Stimulated activated naive CD8-positive, alpha-beta T cell treated with anti-CD3 and anti-CD28 coated beads, Interleukin-15, Interleukin-2, amounts not matched to agents 100 ng/mL and 50 ng/mL, for 24 hours (primary cell): ENCODE results near the gene MFAP1.
A peak's percentile ranks its signal among the peaks of the same experiment; 100 is the strongest.
"Not testable (repeated sequence)": the region's sequence is repeated elsewhere in the genome, so short reads cannot be mapped to it uniquely, and the experiment has no call there.

Experiments
- H3K27ac Mint-ChIP-seq: one replicate; pipeline ENCODE4 v1.8.0; 2021; ENCODE audit warnings: mild to moderate bottlenecking, mixed read lengths
- H3K27me3 Mint-ChIP-seq: one replicate; pipeline ENCODE4 v1.8.0; 2021; ENCODE audit warnings: mixed read lengths
- H3K36me3 Mint-ChIP-seq: one replicate; pipeline ENCODE4 v1.8.0; 2021; ENCODE audit warnings: low read depth, mixed read lengths
- H3K4me1 Mint-ChIP-seq: one replicate; pipeline ENCODE4 v1.8.0; 2021; ENCODE audit warnings: low read depth, mixed read lengths
- H3K4me3 Mint-ChIP-seq: one replicate; pipeline ENCODE4 v1.8.0; 2021; ENCODE audit warnings: mild to moderate bottlenecking, mixed read lengths
- H3K9me3 Mint-ChIP-seq: one replicate; pipeline ENCODE4 v1.8.0; 2021; ENCODE audit warnings: mixed read lengths

The MFAP1 gene, protein sequence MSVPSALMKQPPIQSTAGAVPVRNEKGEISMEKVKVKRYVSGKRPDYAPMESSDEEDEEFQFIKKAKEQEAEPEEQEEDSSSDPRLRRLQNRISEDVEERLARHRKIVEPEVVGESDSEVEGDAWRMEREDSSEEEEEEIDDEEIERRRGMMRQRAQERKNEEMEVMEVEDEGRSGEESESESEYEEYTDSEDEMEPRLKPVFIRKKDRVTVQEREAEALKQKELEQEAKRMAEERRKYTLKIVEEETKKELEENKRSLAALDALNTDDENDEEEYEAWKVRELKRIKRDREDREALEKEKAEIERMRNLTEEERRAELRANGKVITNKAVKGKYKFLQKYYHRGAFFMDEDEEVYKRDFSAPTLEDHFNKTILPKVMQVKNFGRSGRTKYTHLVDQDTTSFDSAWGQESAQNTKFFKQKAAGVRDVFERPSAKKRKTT

DNA sequence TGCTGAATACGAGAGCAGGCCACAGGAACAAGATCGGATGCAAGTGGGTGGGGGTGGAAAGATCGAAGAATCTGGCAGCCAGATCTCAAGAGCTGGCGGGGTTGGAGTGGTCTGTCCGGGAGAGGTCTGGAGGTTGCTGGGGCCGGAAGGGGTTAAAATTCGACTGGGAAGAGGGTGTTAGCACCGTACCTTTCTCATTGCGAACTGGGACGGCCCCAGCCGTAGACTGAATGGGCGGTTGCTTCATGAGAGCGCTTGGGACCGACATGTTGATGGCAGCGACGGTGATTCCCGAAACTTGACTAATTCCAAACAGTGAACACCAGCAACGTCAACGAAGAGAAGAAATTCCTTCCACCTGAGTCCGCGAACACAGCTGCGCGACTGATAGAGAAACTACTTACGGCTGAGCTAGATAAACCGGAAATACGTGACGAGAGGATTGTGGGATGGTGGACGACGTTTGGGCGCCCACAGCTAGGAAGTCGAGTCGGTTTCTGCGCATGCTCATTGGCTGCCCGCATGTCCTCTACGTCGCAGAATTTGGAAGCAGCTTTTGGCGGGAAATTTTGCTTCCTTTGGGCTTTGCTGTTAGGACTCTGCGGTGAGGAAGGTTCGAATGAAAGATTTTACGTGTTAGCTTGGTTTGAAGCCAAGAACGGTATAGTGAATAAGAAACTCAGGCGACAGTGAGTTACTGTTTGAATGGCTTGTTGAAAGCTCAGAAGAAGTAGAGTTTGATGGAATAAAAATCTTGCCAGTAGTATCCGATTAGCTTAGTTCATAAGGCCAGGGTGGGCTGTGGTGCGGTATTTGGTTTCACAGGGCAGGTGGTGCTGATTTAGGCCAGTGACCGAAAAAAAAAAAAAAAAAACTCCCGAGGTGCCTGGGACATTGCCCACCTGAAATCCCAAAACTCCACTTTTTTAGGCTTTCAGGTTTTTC lies at the start of gene MFAP1:
Gene MFAP1, minus strand, starts transcription at position 389 of the 945 bp plus-strand sequence. Its CDS starts 121 bp downstream, at position 268.
- Mint-ChIP-seq H3K4me3 (peak within 1 kb of the TSS; percentile 98), H3K4me1 (peaks cover 69% of the 10 kb centered on the region), H3K36me3 (peaks cover 42% of the 10 kb centered on the region), H3K27ac (peak within 1 kb of the TSS; percentile 98), H3K9me3 (peaks cover 4% of the 10 kb centered on the region), H3K27me3 (no peaks in the 10 kb centered on the region)

DNA sequence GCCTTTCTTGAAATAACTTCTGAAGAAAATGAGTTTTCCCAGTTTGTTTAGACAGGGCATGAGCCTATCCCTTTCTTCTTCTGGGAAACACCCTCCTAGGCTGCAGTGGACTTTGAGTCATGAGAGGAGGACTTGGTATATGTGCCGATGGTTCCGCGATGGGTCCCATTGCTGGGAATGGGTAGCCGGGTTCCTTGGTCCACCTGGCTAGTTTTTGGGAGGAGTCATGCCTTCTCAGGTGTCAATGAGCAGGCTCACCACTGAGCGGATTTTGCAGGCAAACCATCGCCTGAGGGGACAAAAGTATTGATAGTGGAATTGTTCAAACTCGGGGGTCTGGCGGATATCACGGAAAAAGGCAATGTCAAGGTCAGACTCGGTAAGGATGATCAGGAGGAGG lies 49.2 kb upstream of the MFAP1 start:
- no peak overlapping the region for H3K4me3 Mint-ChIP-seq

DNA sequence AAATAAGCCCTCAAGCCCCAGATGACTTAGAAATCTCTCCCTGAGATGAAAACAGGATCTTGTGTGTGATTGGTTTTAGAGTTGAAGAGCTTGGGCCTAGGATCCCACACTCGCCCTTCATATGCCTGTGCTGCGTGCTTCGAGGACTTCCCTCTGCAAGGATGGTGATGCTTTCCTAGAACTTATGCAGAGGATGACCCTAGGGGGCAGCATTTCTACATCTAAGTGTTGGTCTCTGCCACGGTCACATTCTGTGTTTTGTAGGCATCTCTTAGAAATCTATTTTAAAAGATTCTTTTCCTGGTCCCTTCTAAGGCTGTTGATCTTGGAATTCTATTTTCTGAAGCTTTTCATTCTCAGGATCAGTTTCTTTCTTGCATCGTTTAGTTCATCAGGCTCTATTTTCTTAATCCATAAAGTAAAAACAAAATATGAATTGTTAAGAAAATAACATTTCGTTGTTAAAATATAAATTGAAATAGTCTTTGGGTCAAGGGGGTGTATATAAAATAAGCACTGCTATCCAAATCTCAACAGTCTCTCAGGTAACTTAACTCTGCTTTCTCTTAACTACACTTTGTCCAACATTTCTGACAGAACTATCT lies 48.0 kb upstream of the MFAP1 start:
- H3K4me1 Mint-ChIP-seq = no peaks in the 10 kb centered on the region
- H3K4me3 Mint-ChIP-seq = no peak overlapping the region
- no peak overlapping the region for H3K27ac Mint-ChIP-seq
- H3K36me3 Mint-ChIP-seq = peaks cover 68% of the 10 kb centered on the region
- no peaks in the 10 kb centered on the region for H3K27me3 Mint-ChIP-seq
- no peaks in the 10 kb centered on the region for H3K9me3 Mint-ChIP-seq

More for the DNA sequence above, 49.2 kb upstream of the MFAP1 start:
- no peaks in the 10 kb centered on the region for H3K4me1 Mint-ChIP-seq
- no peaks in the 10 kb centered on the region for H3K27me3 Mint-ChIP-seq
- peaks cover 64% of the 10 kb centered on the region for H3K36me3 Mint-ChIP-seq
- H3K27ac Mint-ChIP-seq = no peak overlapping the region
- H3K9me3 Mint-ChIP-seq = no peaks in the 10 kb centered on the region

DNA sequence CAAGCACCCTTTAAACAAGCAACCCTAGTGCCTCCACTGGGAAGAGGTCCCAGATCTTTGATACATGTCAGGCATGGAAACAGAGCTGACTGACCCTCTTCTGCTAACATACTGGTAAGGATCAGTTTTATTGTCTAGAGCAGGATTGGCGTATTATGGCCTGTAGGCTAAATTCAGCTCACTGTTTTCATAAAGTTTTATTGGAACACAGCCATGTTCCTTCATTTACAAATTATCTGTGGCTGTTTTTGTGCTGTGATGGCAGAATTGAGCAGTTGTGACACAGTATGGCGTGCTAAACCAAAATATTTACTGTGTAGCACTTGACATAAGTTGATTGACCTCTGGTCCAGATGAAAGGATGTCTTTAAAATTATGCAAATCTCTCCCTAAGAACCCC lies 47.3 kb upstream of the MFAP1 start:
- Mint-ChIP-seq H3K27me3 (no peaks in the 10 kb centered on the region), H3K4me1 (no peaks in the 10 kb centered on the region), H3K9me3 (no peaks in the 10 kb centered on the region), H3K4me3 (no peak overlapping the region), H3K36me3 (peaks cover 71% of the 10 kb centered on the region), H3K27ac (no peak overlapping the region)

DNA sequence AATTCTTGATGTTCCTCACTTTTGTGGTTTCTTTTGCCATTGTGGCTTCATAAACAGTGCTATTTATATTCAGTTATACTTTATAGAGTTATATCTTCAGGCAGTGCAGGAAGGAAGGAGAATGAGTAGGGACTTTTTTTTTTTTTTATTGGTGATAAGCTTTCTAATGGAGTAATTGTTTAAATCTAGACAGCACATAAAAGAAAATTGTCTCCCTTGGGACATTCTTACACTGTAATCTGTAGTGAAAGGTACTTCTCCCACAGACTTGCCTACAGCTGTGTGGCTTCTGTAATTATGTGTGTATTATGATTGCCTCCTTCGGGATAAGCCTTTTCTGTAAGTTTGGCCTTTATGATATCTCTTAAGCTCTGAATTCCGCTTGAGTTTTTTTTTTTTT lies 43.9 kb upstream of the MFAP1 start:
- no peaks in the 10 kb centered on the region for H3K27me3 Mint-ChIP-seq
- H3K36me3 Mint-ChIP-seq = peaks cover 73% of the 10 kb centered on the region

DNA sequence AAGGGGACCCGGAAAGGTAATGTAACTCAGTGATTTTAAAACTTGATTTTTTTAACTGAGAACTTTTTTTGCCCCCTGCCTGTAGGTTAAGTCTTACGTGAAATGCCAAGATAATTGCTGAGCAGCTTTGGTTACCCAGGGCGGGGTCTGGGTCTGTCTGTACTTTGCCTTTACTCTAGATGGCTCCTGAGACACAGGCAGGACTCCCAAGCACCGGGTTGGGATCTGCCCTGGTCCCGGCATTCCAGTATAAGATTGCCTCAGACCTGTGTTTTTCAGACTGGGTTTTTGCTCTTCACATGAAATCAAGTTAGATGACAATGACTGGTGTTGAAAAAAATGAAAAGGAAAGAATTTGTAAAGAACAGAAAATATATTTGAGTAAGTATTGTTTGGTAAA lies 42.6 kb upstream of the MFAP1 start:
- no peak overlapping the region for H3K4me3 Mint-ChIP-seq
- H3K36me3 Mint-ChIP-seq = peaks cover 66% of the 10 kb centered on the region
- no peaks in the 10 kb centered on the region for H3K27me3 Mint-ChIP-seq
- H3K4me1 Mint-ChIP-seq = no peaks in the 10 kb centered on the region
- no peak overlapping the region for H3K27ac Mint-ChIP-seq
- no peaks in the 10 kb centered on the region for H3K9me3 Mint-ChIP-seq

More for the DNA sequence above, 43.9 kb upstream of the MFAP1 start:
- H3K4me1 Mint-ChIP-seq = no peaks in the 10 kb centered on the region
- H3K4me3 Mint-ChIP-seq = no peak overlapping the region
- no peak overlapping the region for H3K27ac Mint-ChIP-seq
- H3K9me3 Mint-ChIP-seq = no peaks in the 10 kb centered on the region

DNA sequence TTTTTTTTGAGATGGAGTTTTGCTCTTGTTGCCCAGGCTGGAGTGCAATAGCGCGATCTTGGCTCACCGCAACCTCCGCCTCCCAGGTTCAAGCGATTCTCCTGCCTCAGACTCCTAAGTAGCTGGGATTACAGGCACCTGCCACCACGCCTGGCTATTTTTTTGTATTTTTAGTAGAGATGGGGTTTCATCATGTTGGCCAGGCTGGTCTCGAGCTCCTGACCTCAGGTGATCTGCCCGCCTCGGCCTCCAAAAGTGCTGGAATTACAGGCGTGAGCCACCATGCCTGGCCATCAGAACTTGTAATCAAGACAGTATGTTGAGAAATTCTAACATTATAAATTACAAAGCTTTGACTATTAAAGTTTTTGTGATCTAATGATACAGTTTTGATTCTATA lies 42.1 kb upstream of the MFAP1 start:
- H3K27ac Mint-ChIP-seq, H3K9me3 Mint-ChIP-seq, H3K27me3 Mint-ChIP-seq, H3K4me1 Mint-ChIP-seq, H3K4me3 Mint-ChIP-seq: not testable (repeated sequence)
- peaks cover 67% of the 10 kb centered on the region for H3K36me3 Mint-ChIP-seq

DNA sequence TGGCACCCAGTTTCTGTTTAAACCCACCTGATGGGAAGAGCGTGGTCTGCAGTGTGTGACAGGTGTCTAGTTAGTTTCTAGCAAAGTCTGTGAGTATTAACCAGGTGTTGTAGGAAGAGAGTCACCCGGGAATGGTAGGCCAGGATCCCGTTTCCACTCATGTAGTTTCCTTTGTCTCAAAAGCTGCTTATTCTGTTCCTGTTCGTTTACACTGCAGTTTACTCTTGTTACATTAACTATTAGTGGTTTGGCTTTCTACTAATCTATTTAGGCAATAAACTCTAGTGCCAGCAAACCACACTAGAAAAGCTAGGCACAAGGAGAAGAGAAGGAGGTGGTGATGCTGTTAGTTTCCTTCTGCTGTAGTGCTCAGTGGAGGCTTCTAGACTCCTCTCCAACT lies 35.1 kb upstream of the MFAP1 start:
- peaks cover 75% of the 10 kb centered on the region for H3K36me3 Mint-ChIP-seq
- H3K9me3 Mint-ChIP-seq = no peaks in the 10 kb centered on the region
- no peak overlapping the region for H3K4me3 Mint-ChIP-seq
- no peaks in the 10 kb centered on the region for H3K4me1 Mint-ChIP-seq
- no peaks in the 10 kb centered on the region for H3K27me3 Mint-ChIP-seq
- H3K27ac Mint-ChIP-seq = no peak overlapping the region

DNA sequence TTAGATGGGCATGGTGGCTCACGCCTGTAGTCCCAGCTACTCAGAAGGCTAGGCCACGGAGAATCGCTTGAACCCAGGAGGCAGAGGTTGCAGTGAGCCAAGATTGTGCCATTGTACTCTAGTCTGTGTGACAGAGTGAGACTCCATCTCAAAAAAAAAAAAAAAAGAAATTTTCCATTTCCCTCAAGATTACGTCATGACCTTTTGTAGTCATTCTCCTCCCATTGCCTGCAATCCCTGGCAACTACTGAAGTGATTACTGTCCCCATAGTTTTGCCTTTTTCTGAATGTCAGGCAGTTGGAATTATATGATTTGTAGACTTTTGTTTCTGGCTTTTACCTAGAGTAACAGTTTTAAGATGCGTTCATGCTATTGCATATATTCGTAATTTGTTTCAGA lies 30.3 kb upstream of the MFAP1 start:
- Mint-ChIP-seq H3K9me3 (no peaks in the 10 kb centered on the region), H3K4me1 (no peaks in the 10 kb centered on the region), H3K4me3 (no peak overlapping the region), H3K27me3 (no peaks in the 10 kb centered on the region), H3K36me3 (peaks cover 74% of the 10 kb centered on the region), H3K27ac (no peak overlapping the region)

DNA sequence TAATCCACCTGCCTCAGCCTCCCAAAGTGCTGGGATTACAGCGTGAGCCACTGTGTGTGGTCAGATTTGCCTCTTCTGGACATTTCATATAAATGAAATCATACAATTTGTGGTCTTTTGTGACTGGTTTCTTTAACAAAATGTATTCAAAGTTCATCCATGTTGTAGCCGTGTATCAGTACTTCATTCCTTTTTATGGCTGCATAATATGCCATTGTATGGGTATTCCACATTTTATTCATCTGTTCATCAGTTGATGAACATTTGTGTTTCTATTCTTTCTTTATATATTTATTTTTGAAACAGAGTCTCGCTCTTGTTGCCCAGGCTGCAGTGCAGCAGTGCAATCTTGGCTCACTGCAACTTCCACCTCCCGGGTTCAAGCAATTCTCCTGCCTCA lies 28.1 kb upstream of the MFAP1 start:
- Mint-ChIP-seq H3K4me3 (no peak overlapping the region), H3K9me3 (no peaks in the 10 kb centered on the region), H3K27me3 (no peaks in the 10 kb centered on the region), H3K36me3 (peaks cover 71% of the 10 kb centered on the region), H3K27ac (no peak overlapping the region), H3K4me1 (no peaks in the 10 kb centered on the region)

DNA sequence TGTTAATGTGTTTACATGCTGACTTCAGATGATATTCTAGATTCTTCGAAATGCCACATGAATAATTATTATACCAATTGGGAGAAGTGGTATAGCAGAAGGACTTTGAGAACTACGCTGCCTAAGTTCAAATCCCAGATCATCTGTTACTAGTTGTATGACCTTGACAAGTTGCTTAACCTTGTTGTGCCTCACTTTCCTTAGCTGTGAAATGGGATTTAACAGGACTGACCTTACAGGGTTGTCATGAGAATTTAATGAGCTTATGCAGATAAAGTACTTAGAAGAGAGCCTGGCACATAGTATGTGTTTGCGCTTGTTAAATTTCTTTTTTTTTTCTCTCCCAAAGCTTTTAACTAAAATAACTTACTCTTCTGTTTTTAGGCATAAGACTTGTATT lies 26.8 kb upstream of the MFAP1 start:
- Mint-ChIP-seq H3K9me3 (no peaks in the 10 kb centered on the region), H3K27ac (no peak overlapping the region), H3K36me3 (peaks cover 62% of the 10 kb centered on the region), H3K4me3 (no peak overlapping the region), H3K27me3 (no peaks in the 10 kb centered on the region), H3K4me1 (no peaks in the 10 kb centered on the region)

DNA sequence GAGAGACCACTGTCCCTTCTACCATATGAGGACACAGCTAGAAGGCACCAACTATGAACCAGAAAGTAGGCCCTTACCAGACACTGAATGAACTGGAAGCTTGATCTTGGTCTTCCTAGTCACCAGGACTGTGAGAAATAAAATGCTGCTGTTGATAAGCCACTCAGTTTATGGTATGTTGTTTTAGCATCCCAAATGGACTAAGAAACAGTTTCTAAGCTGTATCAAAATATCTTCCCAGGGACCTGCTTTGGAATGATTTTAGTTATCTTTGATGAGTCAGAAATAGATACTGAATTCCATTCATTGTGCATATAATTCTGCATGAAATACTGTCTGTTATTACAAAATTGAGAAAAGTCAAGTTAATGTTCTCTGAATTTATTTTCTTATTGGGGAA lies 20.9 kb upstream of the MFAP1 start:
- Mint-ChIP-seq H3K4me1 (no peaks in the 10 kb centered on the region), H3K27me3 (no peaks in the 10 kb centered on the region), H3K4me3 (no peak overlapping the region), H3K27ac (no peak overlapping the region), H3K36me3 (peaks cover 50% of the 10 kb centered on the region), H3K9me3 (no peaks in the 10 kb centered on the region)

DNA sequence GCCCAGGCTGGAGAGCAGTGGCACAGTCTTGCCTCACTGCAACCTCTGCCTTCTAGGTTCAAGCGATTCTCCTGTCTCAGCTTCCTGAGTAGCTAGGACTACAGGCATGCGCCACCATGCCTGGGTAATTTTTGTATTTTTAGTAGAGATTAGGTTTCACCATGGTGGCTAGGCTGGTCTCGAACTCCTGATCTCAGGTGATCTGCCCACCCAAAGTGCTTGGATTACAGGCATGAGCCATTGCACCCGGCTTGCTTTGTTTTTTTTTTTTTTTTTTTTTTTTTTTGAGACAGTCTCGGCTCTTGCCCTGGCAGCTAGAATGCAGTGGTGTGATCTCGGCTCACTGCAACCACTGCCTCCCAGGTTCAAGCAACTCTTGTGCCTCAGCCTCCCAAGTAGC lies 8.0 kb upstream of the MFAP1 start:
- H3K9me3 Mint-ChIP-seq, H3K27ac Mint-ChIP-seq, H3K4me3 Mint-ChIP-seq, H3K27me3 Mint-ChIP-seq: not testable (repeated sequence)
- H3K4me1 Mint-ChIP-seq = peaks cover 37% of the 10 kb centered on the region
- H3K36me3 Mint-ChIP-seq = peaks cover 67% of the 10 kb centered on the region

DNA sequence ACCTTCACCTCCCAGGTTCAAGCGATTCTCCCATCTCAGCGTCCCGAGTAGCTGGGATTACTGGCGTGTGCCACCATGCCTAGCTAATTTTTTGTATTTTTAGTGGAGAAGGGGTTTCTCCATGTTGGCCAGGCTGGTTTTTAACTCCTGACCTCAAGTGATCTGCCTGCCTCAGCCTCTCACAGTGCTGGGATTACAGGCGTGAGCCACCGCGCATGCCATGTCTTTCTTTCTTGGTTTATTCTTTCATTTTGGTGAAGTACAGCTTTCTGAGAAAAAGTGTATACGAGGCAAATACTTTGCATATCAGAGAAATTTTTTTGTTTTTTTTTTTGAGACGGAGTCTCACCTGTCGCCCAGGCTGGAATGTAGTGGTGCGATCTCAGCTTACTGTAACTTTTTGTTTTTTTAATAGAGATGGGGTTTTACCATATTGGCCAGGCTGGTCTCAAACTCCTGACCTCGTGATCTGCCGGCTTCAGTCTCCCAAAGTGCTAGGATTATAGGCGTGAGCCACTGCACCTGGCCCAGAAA lies 7.1 kb upstream of the MFAP1 start:
- not testable (repeated sequence) for H3K27ac Mint-ChIP-seq, H3K9me3 Mint-ChIP-seq, H3K27me3 Mint-ChIP-seq
- peak overlapping the region; percentile 28 for H3K4me3 Mint-ChIP-seq
- peaks cover 61% of the 10 kb centered on the region for H3K36me3 Mint-ChIP-seq
- peaks cover 38% of the 10 kb centered on the region for H3K4me1 Mint-ChIP-seq
